ENCODE results near the gene CACNG4. TPM values are rescaled to one million over a fixed set of nuclear protein-coding genes. Genes with fewer than 3 reads are reported as not detected.

Gene CACNG4
- total RNA-seq, 1 experiment from 2014 or later: not detected

DNA sequence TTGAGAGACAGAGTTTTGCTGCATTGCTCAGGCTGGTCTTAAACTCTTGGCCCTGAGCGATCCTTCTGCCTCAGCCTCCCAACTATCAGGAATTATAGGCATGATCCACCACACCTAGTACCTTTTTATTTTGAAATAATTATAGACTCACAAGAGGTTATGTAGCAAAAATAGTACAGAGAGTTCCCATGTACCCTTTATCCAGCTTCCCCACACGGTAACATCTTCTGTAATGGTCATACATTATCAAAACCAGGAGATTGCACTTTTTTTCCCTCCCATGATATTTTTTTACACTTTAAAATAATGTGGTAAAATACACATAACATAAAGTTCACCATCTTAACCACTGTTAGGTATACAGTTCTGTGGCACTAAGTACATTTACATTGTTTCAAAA lies 28.8 kb upstream of the CACNG4 start:
- ChIA-PET POLR2A (no interaction called here), CTCF (no interaction called here), RAD21 (ENCODE audit: low non-redundant PET in 1 of 2, low total read pairs in 2 of 2, uncharacterized antibody in 2 of 2, unreplicated experiment in 2 of 2) (no interaction called here)
- ATAC-seq (no peak), DNase-seq (ENCODE audit: low read depth, low spot score) (no peak)
- H3K27me3 ChIP-seq (ENCODE audit: insufficient read depth, low read length): no peaks in the 10 kb centered on the region
- no peaks in the 10 kb centered on the region for H3K79me2 ChIP-seq (ENCODE audit: insufficient read depth, low read length)
- H4K20me1 ChIP-seq (ENCODE audit: insufficient read depth): no peaks in the 10 kb centered on the region
- TF ChIP-seq SRF (IDR thresholded peaks at IDR 0.05; ENCODE audit: low read depth): no peak
- no peak for TF ChIP-seq YY1 (IDR thresholded peaks at IDR 0.05; ENCODE audit: extremely low read depth, insufficient replicate concordance, low read depth, low read length)
- TF ChIP-seq ELF1 (IDR thresholded peaks at IDR 0.05; ENCODE audit: borderline replicate concordance, low read depth): no peak
- TF ChIP-seq JUND (IDR thresholded peaks at IDR 0.05): no peak
- TF ChIP-seq, protein P1, sequence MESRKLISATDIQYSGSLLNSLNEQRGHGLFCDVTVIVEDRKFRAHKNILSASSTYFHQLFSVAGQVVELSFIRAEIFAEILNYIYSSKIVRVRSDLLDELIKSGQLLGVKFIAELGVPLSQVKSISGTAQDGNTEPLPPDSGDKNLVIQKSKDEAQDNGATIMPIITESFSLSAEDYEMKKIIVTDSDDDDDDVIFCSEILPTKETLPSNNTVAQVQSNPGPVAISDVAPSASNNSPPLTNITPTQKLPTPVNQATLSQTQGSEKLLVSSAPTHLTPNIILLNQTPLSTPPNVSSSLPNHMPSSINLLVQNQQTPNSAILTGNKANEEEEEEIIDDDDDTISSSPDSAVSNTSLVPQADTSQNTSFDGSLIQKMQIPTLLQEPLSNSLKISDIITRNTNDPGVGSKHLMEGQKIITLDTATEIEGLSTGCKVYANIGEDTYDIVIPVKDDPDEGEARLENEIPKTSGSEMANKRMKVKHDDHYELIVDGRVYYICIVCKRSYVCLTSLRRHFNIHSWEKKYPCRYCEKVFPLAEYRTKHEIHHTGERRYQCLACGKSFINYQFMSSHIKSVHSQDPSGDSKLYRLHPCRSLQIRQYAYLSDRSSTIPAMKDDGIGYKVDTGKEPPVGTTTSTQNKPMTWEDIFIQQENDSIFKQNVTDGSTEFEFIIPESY (IDR thresholded peaks at IDR 0.05; ENCODE audit: extremely low read depth, insufficient replicate concordance, low read length): no peak
- no peak for TF ChIP-seq CEBPB (IDR thresholded peaks at IDR 0.05; ENCODE audit: low read depth)
- TF ChIP-seq, protein P2, sequence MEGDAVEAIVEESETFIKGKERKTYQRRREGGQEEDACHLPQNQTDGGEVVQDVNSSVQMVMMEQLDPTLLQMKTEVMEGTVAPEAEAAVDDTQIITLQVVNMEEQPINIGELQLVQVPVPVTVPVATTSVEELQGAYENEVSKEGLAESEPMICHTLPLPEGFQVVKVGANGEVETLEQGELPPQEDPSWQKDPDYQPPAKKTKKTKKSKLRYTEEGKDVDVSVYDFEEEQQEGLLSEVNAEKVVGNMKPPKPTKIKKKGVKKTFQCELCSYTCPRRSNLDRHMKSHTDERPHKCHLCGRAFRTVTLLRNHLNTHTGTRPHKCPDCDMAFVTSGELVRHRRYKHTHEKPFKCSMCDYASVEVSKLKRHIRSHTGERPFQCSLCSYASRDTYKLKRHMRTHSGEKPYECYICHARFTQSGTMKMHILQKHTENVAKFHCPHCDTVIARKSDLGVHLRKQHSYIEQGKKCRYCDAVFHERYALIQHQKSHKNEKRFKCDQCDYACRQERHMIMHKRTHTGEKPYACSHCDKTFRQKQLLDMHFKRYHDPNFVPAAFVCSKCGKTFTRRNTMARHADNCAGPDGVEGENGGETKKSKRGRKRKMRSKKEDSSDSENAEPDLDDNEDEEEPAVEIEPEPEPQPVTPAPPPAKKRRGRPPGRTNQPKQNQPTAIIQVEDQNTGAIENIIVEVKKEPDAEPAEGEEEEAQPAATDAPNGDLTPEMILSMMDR (IDR thresholded peaks at IDR 0.05 in 2 of 3, conservative IDR thresholded peaks at IDR 0.05 in 1 of 3; ENCODE audit: borderline replicate concordance in 1 of 3, insufficient read depth in 1 of 3, low read depth in 2 of 3, low read length in 2 of 3): no peak
- no peak for TF ChIP-seq POLR2A (IDR thresholded peaks at IDR 0.05; ENCODE audit: borderline replicate concordance, extremely low read depth, insufficient read depth, insufficient read length)
- no peak for TF ChIP-seq SIN3A (IDR thresholded peaks at IDR 0.05; ENCODE audit: low read depth)
- TF ChIP-seq POLR2AphosphoS5 (IDR thresholded peaks at IDR 0.05; ENCODE audit: low read depth, low read length): no peak
- no peak for TF ChIP-seq ZNF274 (IDR thresholded peaks at IDR 0.05; ENCODE audit: low read depth, low read length)
- no peak for TF ChIP-seq ZFX (IDR thresholded peaks at IDR 0.05)
- no peak for TF ChIP-seq EZH2 (IDR thresholded peaks at IDR 0.05)
- no peak for TF ChIP-seq FOSL1 (IDR thresholded peaks at IDR 0.05; ENCODE audit: low read depth)
- no peak for TF ChIP-seq TCF7L2 (IDR thresholded peaks at IDR 0.05; ENCODE audit: borderline replicate concordance, extremely low read depth, insufficient read depth, insufficient read length)
- TF ChIP-seq RAD21 (IDR thresholded peaks at IDR 0.05; ENCODE audit: low read depth): no peak
- no peak for TF ChIP-seq EGR1 (IDR thresholded peaks at IDR 0.05; ENCODE audit: low read depth)
- TF ChIP-seq, protein P3, sequence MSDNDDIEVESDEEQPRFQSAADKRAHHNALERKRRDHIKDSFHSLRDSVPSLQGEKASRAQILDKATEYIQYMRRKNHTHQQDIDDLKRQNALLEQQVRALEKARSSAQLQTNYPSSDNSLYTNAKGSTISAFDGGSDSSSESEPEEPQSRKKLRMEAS (IDR thresholded peaks at IDR 0.05): no peak
- TF ChIP-seq, protein P4, sequence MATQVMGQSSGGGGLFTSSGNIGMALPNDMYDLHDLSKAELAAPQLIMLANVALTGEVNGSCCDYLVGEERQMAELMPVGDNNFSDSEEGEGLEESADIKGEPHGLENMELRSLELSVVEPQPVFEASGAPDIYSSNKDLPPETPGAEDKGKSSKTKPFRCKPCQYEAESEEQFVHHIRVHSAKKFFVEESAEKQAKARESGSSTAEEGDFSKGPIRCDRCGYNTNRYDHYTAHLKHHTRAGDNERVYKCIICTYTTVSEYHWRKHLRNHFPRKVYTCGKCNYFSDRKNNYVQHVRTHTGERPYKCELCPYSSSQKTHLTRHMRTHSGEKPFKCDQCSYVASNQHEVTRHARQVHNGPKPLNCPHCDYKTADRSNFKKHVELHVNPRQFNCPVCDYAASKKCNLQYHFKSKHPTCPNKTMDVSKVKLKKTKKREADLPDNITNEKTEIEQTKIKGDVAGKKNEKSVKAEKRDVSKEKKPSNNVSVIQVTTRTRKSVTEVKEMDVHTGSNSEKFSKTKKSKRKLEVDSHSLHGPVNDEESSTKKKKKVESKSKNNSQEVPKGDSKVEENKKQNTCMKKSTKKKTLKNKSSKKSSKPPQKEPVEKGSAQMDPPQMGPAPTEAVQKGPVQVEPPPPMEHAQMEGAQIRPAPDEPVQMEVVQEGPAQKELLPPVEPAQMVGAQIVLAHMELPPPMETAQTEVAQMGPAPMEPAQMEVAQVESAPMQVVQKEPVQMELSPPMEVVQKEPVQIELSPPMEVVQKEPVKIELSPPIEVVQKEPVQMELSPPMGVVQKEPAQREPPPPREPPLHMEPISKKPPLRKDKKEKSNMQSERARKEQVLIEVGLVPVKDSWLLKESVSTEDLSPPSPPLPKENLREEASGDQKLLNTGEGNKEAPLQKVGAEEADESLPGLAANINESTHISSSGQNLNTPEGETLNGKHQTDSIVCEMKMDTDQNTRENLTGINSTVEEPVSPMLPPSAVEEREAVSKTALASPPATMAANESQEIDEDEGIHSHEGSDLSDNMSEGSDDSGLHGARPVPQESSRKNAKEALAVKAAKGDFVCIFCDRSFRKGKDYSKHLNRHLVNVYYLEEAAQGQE (IDR thresholded peaks at IDR 0.05; ENCODE audit: low read depth): no peak
- TF ChIP-seq EZH2phosphoT487 (IDR thresholded peaks at IDR 0.05; ENCODE audit: borderline replicate concordance): no peak
- H3K9ac ChIP-seq (ENCODE audit: low read length): no peak overlapping the region
- BruUV-seq (replicated peaks): no TSS peak
- H3K4me2 ChIP-seq (ENCODE audit: low read length): no peak overlapping the region
- no peaks in the 10 kb centered on the region for H3K9me2 ChIP-seq (ENCODE audit: insufficient read depth)
- H2AFZ ChIP-seq (ENCODE audit: low read depth, low read length, poor library complexity, severe bottlenecking): no peak overlapping the region
- no peaks in the 10 kb centered on the region for H3K36me3 ChIP-seq (ENCODE audit: control insufficient read depth in 1 of 2, insufficient read depth in 2 of 2, low read length in 2 of 2)
- intact Hi-C loops (cut with micrococcal nuclease): no loop called here
- H3K4me3 ChIP-seq (replicated peaks in 1 of 2; ENCODE audit: low read depth in 1 of 2, low read length in 2 of 2): no peak overlapping the region
- H3K9me3 ChIP-seq (ENCODE audit: control insufficient read depth in 1 of 2, insufficient read depth in 1 of 2, low read depth in 1 of 2, low read length in 2 of 2): peaks cover 0 to 8% of the 10 kb centered on the region in 2 experiments; a peak in 1 of 4 replicates
- H3K4me1 ChIP-seq (ENCODE audit: control insufficient read depth in 1 of 2, insufficient read depth in 2 of 2, low read length in 2 of 2): peaks cover 3 to 6% of the 10 kb centered on the region in 2 experiments; a peak in 3 of 4 replicates
- no peak overlapping the region for H3K27ac ChIP-seq (ENCODE audit: low read depth, low read length)

Data from HCT116 (cell line).